GM04503 (cell line): ENCODE results near the gene SLC6A12.

Experiments used
- DNase-seq: peaks from one replicate; pipeline ENCODE4 v3.0.0-alpha.2; 2012; ENCODE audit warnings: low read depth

Gene SLC6A12

DNA sequence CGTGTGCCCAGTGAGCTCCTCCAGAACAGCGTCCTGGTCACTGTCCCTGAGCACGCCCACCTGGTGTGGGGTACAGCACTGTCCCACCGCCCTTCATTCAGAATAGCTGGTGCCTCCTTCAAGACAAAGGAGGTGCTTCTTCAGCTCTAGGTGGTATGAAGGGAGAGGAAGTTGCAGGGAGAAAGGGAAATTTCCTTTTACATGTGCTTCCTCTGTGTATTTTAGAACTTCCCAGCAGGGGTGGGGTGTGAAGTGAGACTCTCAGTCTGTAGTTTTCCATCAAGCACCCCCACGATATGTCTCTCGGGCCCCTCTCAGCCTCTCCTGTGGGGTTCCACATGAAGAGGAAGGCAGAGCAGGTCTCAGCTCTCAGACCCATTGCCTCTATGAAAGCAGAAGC lies 1.2 kb upstream of the SLC6A12 start:
- no peak for DNase-seq

GRCh38 chr12:213527-213932 lies 427 bp downstream of the SLC6A12 start:
- no peak for DNase-seq

GRCh38 chr12:212715-213526 lies 1.0 kb downstream of the SLC6A12 start:
- no peak for DNase-seq

DNA sequence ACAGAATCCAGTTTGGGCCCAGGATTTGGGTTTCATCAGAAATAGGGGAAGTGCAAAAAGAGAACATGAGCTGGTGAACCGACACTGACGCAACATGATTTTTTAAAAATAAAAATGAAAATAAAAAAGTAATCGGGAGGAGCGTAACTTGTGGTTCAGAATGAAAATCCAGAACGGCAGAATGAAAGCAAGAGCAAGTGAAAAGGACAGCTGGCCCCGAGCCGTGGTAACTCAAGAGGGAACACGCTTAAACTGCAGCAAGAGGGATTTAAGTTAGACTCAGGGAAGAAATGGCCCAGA lies 1.6 kb downstream of the SLC6A12 start:
- DNase-seq, result no peak

- no peak for DNase-seq
Observed at GRCh38 chr12:211639-212414, 2.1 kb downstream of the SLC6A12 start.

- DNase-seq, result no peak
Observed at GRCh38 chr12:211142-211465, 2.9 kb downstream of the SLC6A12 start.

GRCh38 chr12:210277-211141 lies 3.4 kb downstream of the SLC6A12 start:
- no peak for DNase-seq

- no peak for DNase-seq
Observed at GRCh38 chr12:209851-210250, 4.1 kb downstream of the SLC6A12 start.

- DNase-seq, result no peak
Observed at GRCh38 chr12:209246-209645, 4.7 kb downstream of the SLC6A12 start.

GRCh38 chr12:208813-209212 lies 5.1 kb downstream of the SLC6A12 start:
- DNase-seq, result no peak

DNA sequence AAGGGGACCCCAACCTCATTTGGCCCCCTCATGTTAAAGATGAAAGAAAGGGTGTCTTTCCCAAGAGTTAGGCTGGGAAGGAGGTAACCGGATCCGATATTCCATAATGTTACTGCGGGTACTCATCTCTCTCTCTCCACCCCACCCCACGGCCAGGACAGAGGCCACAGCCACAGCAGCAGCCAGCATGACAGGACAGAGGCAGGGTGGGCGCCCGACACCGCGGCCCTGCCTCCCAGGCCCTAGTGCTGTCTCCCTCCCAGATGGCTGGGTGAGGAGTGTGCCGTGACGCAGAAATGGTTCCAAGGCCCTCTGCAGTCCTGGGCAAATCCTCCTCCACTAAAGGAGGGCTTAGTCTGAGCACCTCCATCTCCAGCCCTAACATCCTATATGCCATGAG lies 6.2 kb downstream of the SLC6A12 start:
- no peak for DNase-seq

DNA sequence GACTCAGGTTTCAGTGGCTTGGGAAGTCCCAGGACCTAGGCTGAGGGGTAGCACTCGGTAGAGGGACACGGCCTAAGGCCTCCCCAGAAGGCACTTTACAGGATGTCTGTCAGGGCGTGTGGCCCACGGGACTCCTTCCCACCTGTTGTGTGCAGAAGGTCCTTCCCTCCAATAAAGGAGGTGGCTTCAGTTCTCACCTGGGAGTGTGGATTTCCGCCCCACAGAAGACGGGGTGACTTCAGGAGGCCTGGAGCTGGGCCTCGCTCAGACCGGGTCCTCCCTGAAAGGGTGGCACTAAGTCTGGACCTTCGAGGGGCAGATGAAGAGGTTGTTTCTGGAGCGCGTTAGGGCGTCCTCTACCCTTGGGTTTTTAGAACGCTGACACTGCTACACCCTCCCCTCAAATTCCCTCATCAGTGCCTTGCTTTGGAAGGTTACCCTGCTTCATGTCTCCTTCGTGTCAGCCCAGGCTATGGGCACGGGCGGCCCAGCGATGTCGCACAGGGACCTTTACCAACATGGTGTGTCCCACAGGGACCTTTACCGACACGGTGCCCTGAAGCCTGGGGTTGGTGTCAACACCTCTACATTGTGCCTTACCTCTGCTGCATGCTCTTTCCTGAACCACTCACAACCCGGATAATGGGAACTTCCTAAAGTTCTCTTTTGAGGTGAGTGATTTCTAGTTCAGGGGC lies 7.1 kb downstream of the SLC6A12 start:
- no peak for DNase-seq

- no peak for DNase-seq
Observed at GRCh38 chr12:205026-205425, 8.9 kb downstream of the SLC6A12 start.

DNA sequence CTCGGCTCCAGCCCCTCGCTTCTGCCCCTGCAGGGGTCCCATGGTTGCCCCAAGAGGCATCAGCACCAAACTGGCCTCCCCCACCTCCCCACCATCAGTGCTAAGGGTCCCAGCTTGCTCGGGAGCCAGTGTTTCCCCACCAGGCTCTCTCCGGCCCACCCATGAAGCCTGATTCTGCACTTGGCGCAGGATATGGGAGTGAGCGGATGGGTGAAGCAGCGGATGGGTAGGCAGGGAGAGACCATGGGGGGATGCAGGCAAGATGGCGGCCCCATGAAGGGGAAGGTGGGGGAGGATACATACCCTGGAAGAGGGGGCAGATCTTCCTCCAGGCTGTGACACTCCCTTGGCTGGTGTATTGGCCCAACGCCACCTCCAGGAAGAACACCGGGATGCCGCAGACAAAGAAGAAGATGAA lies 9.7 kb downstream of the SLC6A12 start:
- DNase-seq, result no peak

DNA sequence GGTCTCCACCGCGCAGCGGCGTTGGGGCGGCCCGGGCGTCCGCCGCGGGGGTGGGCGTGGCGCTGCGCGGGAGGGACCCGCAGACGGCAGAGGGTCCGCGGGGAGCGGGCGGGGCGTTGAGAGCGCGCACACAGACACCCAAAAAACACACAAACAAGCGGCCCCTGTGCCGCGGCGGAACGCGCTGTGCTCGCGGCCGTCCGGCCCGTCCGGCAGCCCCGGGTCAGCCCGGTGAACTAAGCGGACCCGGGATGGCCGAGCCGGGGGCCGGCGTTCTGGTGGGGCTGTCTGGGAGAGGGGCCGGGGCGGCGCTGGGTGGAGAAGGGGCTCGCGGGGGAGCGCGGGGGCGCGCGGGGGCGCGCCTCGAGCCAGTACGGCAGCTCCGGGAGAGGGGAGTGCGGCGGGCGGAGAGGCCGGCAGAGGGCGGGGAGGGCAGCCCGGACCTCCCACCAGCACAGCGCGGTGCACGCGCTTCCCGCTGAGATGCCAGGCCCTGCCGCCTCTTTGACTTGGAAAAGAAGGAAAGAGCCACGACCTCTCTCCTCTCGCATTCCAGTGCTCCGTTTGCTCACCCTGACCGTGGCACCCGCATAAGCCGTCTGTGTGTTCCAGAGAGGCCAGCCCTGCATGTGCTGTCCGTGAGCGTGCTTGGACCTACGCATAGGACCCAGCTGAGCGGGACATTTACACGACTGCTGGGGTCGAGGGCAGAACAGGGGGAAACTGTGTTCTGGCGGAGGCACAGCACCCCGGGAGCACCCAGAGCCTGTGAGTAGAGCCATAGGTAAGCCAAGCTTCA lies 10.3 kb downstream of the SLC6A12 start:
- DNase-seq, result no peak

DNA sequence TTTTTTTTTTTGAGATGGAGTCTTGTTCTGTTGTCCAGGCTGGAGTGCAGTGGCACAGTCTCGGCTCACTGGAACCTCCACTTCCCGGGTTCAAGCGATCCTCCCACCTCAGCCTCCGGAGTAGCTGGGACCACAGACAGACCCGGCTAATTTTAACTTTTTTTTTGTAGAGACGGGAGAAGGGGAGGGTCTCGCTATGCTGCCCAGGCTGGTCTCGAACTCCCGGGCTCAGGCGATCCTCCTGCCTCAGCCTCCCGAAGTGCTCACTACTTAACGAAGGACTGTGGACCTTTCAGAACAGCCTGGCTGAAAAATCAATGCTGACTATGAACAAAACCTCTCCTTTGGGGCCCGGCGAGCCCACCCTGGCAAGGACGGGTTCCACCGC lies 10.9 kb downstream of the SLC6A12 start:
- DNase-seq, result no peak

DNA sequence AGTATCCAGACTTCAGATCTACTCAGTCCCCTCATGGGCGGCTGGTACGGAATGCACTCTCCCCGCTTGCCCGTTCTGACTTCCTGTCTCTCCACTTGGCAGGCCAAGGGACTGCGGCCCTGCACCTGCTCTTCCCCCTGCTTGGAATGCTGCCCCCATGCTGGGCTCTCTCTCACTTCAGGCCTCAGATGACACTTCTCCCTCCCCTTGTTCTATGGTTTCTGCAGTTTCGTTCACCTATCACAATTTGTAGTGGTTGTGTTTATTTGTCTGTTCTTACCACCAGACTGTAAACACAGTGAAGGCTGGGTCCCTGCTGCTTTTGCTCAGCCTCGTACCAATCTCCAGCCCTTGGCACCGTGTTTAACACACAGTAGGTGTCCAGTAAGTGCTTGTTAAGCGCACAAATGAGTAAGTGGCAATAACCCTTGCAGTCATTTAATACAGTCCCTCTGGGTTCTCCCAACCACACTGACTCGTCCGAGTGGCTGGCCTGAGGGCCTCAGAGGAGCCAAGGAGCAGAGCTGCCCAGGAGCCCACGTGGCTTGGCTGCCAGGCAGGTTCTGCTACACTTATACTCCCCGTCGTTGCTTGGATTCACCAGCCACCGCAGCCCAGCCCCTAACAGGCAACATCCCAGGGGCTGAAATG lies 11.8 kb downstream of the SLC6A12 start:
- no peak for DNase-seq

- no peak for DNase-seq
Observed at GRCh38 chr12:201361-201760, 12.6 kb downstream of the SLC6A12 start.

DNA sequence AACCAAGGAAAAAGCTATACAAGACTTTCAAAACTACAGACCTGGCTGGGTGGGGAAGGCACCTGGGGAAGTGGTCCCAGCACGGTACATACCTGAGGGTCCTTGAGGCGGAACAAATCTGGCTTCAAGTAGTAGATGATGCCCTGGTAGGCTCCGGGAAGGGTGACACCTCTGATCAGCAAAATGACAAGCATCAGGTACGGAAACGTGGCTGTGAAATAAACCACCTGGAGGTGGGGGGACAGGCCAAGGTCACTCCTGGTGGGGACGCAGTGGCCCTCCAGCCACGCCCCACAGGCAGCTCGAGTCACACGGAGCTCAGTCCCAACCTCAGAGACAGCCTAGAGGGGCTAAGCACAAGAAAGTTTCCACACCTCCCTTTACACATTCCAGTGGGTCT lies 15.3 kb downstream of the SLC6A12 start:
- DNase-seq, result no peak

GRCh38 chr12:197911-198695 lies 15.9 kb downstream of the SLC6A12 start:
- DNase-seq, result no peak
